Ovary (tissue), 3 donors: ENCODE data around the gene ARPIN.
"Not testable (repeated sequence)": the region's sequence is repeated elsewhere in the genome, so short reads cannot be mapped to it uniquely, and the experiment has no call there.

Experiments used
- CTCF ChIP-seq, 3 donors: fragments of 450-650 bp in 2 of 3; fragments of 200-600 bp in 1 of 3; IDR thresholded peaks; one replicate each; pipeline versions ENCODE4 v1.5.1 to v1.8.0; 2016 to 2022; ENCODE audit warnings: antibody characterized with exemption in 3 of 3, mild to moderate bottlenecking in 1 of 3
- POLR2A ChIP-seq: fragments of 450-650 bp; IDR thresholded peaks from one replicate; pipeline ENCODE4 v1.6.1; 2017; ENCODE audit warnings: antibody characterized with exemption, mild to moderate bottlenecking, moderate library complexity
- donor health status: DM: no; HTN: no; CAD: no.

GRCh38 chr15:89939377-89939776 lies 26.6 kb upstream of the ARPIN start:
- TF ChIP-seq CTCF (IDR thresholded peaks at IDR 0.05); POLR2A: not testable (repeated sequence)
